ENCODE data around the gene SFSWAP.
"Not testable (repeated sequence)": the region's sequence is repeated elsewhere in the genome, so short reads cannot be mapped to it uniquely, and the experiment has no call there.

Gene SFSWAP

DNA sequence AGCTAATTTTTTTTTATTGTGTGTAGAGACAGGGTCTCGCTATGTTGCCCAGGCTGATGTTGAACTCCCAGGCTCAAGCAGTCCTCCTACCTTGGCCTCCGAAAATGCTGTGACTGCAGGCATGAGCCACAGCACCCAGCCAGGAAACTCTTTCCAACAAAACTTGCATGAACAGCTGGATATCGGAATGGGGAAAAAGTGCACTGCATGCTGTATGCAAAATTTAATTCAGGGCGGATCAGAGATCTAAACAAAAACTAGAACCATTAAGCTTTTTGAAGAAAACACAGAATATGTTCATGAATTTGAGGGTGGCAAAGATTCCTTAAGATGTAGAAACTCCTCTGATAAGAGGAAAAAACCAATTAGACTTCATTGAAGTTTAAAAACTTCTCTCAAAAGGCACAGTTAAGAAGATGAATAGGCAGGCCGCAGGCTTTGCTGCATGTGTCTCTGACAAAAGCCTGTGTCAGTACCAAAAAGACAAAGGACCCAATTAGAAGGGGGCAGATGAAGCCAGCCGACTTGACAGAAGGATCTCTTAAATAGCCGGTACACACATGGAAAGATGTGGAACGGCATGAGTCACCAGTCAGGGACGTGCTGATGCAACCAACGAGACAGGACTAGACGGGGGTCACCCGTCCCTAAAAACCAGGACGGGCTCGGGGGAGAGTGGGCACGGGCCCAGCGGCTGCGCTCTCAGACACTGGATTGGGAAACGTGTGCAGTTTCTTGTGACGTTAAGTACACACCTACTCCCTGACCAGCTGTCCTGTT is 82.5 kb downstream of the SFSWAP start:
- DNase-seq (ENCODE audit: low read depth in 2 of 2) = no peak

DNA sequence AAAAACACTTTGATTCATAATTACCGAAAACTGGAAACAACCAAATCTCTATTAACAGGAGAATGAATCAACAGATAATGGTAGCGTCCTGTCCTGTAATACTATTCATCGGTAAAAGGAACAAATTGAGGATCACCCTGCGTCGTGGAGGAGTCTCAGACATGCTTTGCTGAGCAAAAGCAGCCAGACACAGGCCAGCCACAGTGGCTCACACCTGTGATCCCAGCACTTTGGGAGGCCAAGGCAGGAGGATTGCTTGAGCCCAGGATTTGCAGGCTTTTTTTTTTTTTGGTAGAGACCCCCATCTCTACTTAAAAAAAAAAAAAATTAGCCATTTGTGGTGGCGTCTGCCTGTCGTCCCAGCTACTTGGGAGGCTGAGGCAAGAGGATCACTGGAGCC is 83.2 kb downstream of the SFSWAP start:
- DNase-seq (ENCODE audit: low read depth in 2 of 2) = no peak

DNA sequence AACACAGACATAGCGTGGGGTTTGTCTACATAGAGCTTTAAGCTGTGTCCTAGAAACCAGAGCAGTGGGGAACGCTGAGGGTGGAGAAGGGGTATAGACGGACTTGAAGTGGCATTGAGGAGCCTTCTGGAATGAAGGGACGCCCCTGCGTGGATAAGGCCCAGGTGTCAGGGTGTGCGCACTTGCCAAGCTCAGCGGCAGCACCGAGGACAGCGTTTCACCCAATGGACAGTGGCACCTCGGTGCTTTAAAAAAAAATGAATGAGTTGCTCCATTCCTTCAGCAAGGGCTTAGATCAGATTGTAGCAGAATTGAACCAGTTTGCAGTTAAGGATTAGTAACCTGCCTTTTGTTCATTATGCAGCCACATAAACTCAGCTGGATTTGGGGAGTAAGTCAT is 83.7 kb downstream of the SFSWAP start:
- DNase-seq (ENCODE audit: low read depth in 2 of 2) = no peak

DNA sequence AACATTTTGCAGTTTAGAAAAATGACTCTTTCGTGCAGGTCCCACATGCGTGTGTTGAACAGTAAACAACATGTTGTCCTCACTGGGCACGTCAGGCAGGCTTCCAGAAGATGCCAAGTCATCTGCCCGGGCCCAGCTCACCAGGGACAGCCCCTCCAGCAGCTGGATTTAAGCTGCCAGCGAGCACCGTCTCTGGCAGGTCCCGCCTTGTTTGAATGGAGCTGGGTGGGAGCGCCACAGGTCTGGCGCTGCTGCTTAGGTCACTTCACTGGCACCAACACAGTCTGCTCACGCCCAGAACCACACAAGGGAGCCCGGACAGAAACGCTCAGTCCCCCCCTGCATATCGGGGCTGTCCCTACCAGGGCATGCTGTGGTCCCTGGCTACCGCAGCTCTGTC is 84.2 kb downstream of the SFSWAP start:
- no peak for DNase-seq (ENCODE audit: low read depth in 2 of 2)

DNA sequence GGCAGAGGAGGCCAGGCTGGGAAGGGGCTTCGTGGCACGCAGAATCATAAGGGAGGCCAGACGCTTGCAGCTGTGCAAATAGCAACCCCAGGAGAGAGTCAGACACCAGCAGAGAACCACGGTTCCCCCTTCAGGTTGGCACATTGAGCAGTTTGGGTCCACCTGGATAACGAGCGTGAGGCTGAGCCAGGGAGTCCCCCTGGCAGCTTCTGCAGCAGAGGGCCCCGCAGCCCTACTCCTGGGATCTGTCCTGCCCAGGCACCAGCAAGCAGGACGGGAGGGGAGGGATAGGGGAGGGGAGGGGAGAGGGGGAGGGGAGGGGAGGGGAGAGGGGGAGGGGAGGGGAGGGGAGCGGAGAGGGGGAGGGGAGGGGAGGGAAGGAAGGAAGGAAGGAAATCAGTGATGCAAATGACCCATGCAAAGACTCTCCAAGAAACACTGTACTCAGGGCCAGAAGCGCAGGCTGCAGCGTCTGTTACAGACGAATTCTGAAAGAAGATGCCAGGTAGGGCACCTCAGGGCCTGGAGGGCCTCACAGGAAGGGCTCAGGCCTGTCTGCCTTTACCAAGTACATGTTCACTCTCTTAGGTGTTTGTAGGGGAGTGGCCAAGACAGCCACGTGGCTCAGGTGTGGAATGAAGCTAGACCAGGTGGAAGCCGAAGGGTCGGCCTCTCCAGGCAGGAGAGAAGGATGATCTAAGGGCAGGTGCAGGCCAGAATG is 85.0 kb downstream of the SFSWAP start:
- DNase-seq (ENCODE audit: low read depth in 2 of 2) = no peak

DNA sequence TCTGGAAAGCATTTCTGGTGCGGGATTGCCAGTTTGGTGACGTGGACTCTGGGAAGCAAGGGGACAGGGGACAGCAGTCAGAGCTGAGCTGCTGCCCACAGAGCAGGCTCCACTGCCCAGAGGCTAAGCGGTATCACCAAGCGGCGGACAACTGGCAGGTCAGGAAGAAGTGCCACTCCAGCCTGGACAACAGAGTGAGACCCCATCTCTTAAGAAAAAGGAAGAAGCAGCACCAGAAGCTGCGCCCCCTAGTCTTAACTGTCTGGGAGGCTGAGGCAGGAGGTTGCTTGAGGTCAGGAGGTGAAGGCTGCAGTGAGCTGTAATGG is 85.5 kb downstream of the SFSWAP start:
- no peak for DNase-seq (ENCODE audit: low read depth in 2 of 2)

DNA sequence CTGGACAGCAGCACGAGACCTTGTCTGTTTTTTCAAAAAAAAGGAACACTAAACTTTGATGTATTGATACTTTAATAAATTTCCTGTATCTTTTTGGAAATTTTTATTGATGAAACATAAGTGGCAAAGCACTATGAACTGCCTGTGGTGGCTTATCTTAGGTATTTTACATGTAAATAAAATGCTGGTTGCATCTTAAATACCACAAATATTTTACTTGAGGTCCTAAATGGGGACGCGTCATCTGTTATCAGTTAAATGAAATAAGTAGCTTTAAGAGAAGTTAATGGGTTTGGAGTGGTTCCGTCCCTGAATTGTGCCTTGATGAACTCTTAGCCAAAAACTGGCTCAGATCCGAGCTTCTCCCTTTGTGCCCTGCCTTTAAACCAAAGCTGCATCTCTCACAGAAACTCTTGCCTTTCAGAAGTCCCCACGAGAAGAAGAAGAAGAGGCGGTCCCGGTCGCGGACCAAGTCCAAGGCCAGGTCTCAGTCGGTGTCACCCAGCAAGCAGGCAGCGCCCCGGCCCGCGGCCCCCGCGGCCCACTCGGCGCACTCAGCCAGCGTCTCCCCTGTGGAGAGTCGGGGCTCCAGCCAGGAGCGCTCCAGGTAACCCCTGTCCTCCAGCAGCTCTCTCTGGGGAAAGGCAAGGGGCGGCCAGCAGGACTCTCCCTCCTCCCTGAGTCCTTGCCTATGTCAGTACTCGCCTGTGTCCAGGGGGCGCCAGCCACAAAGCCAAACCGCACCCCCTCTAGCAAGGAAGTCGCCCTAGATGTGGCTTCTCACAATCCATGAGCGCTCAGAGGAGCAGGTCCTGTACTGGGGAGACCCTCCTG is 86.1 kb downstream of the SFSWAP start:
- no peak for DNase-seq (ENCODE audit: low read depth in 2 of 2)

DNA sequence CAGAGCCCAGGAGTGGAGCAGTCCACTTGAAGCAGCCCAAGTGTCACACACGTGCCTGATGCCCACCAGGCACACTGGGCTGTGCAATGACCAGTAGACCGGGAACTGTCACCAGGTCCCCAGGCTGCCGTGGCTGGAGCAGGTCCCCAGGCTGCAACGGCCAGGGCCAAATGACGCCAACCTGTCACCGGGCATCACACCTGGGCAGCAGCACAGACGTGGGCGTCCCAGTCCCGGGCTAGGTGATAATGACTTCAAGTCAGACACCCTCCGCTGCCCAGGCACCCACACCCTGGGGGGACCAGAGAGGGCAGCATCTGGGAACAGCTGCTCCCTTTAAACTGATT is 86.7 kb downstream of the SFSWAP start:
- DNase-seq (ENCODE audit: low read depth in 2 of 2) = no peak

DNA sequence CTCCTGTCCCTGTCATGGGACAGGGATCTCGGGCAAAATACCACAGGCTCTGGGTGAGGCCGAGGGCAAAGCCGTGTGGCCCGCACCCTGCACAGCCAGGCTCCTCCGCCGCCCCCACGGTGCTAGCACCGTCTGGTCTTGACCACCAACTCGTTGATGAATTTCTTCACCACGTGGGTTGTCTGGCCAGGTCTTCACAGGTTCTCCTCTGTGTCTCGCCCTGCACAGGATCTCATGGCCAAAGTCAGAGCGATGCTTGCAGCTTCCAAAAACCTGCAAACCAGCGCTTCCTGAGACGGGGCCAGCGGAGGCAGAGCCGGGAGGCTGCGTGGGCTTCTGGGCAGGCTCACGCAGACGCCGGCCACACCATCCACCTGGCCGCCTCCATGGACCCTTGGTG is 88.3 kb downstream of the SFSWAP start:
- DNase-seq (ENCODE audit: low read depth in 2 of 2) = no peak

DNA sequence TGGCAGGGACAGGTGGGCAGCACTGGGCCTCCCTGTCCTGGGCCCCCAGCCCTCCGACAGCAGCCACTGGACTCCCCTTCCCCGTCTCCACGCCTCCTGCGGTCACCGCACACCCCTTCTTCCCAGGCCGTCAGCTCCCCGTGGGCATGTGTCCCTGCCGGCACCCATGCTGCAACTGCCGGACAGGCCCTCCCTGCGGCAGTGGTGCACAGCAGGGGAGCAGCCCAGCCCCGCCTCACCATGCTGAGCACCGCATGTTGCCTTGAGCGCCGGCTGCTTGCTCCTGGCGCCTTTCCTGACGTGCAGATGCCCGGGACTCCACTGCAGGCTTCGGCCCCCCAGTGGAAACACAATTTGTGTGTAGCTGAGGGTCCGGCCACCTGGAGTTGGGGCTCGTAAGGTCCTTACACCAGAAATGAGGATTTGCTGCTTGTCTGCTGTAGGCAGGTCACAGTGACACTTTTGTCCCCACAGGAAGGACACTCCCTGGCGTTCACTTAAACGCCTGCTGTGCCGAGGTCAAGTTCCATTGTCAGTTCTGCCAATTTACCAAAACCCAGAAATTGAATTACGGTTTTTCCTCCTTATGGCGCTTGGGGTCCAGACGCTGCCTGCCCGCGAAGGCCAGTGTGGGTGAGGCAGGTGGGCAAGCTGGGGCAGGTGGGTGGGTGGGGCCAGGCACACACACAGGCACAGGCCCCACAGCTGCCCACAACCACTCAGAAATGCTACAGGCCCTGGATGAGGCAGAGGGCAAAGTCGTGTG is 89.1 kb downstream of the SFSWAP start:
- no peak for DNase-seq (ENCODE audit: low read depth in 2 of 2)

DNA sequence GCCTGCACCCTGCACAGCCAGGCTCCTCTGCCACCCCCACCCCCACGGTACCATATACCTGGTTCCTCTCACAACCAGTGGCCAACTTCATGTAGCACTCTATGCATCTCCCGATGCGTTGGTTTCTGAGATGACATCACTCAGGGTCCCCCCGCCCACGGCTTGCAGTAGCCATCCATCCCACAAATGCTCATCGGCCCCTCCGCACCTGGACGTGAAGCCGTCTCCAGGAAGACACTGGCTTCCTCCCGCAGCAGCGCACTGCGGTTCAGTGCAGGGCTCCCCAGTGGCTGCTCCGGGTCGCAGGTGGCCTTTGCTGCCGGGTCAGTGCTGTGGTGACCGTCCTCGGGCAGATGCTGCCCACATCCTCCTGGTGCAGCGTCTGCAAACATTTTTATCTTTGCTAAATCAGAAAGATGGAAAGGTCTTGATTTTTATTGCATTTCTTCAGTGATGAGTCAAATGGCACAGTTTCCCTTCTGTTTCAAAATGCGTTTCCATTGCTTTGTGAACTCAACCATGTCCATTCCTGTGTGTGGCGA is 89.8 kb downstream of the SFSWAP start:
- DNase-seq (ENCODE audit: low read depth in 2 of 2) = no peak

DNA sequence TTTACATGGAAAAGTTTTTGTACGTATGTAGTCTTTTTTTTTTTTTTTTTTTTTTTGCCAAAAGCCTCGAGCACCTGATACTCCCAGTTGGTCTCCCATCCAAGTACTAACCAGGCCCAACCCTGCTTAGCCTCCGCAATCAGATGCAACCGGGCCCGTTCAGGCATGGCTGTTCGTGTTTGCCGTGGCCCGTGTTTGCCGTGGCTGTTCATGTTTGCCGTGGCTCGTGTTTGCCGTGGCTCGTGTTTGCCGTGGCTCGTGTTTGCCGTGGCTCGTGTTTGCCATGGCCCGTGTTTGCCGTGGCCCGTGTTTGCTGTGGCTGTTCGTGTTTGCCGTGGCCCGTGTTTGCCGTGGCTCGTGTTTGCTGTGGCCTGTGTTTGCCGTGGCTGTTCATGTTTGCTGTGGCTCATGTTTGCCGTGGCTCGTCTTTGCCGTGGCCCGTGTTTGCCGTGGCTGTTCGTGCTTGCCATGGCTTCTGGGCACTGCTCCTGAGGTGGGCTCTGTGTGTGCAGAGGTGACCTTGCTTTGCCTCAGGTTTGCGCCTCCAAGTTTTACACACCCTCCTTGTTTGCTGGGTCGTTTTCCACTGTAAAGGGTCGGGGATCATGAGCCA is 90.5 kb downstream of the SFSWAP start:
- no peak for DNase-seq (ENCODE audit: low read depth in 2 of 2)

DNA sequence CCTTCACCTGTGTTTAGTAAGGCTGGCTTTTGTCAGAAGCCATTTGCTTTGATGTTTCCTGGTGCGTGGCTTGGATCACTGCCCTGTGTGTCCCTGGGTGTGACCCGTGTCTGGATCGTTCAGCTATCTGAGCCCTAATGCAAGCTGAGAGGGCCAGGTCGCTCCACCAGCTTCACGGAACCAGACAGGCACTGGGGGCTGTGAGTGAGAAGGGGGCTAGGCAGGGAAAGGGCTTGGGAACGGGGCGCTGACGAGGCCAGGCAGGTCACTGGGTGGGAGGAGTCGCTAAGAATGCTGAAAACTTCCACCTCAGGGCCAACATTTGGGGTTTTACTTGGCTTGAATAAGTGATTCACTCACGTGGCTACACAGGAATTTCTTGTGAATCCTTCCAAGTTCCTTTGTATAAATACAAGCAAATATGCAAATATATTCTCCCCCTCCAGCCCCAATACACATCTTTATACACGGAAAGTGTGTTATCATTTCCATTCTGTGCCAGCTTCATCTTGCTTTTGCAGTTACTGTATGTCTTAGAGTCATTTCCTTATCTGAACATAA is 93.2 kb downstream of the SFSWAP start:
- no peak for DNase-seq (ENCODE audit: low read depth in 2 of 2)

DNA sequence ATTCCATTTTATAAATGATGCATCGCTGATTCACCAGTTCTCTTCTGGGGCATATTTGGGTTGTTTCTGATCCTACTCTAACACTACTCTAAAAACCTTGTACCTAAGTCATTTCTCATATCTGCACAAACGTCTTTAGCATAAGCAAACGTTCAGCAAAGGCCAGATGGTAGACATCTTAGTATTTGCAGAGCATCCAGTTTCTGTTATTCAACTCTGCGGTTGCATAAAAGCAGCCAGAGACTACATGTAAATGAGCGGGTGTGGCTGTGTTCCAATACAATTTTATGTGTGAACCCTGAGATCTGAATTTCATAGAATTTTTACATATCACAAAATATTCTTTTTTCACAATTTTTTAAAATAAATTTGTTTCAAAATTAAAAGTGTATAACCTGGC is 94.5 kb downstream of the SFSWAP start:
- DNase-seq (ENCODE audit: low read depth in 2 of 2) = no peak

DNA sequence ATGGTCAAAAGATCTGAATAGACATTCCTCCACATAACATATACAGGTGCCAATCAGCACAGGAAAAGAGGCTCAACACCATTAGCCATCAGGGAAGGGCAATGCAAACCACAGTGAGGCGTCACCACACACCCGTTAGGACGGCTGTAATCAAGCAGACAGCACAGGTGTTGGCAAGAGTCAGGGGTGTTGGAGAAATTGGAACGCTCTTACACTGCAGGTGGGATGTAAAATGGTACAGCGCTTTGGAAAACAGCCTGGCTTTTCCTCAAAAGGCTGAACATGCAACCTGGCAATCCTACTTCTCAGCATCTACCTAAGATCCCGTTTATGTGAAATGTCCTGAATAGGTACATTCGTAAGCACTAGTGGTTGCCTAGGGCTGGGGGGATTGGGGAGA is 95.8 kb downstream of the SFSWAP start:
- no peak for DNase-seq (ENCODE audit: low read depth in 2 of 2)

DNA sequence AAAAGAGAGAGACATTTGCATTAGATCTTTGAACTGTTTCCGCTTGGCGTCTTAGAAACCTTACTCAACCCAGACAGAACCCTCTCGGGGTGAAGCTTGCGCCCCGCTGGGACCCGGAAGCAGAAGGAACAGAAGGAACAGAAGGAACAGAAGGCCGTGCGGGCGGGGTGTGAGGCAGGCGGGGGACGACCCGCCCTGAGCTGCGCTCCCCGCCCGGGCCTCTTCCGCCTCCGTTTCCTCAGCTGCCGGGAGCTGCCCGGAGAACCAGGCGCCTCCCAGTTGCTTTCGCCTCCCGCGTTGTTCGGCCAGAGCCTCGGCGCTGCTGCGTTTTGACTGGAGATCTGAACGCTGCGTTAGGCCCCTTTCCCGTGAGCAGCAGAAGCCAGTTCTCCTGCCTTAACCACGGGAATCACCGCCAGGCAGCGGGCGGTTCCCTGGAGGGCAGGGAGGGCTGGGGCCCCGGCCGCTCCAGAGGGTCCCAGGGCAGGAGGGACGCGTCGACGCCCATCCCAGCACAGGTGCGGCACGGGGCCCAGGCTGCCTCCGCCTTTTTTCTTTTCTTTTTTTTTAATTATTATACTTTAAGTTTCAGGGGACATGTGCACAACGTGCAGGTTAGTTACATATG is 98.0 kb downstream of the SFSWAP start:
- DNase-seq (ENCODE audit: low read depth in 2 of 2) = no peak

DNA sequence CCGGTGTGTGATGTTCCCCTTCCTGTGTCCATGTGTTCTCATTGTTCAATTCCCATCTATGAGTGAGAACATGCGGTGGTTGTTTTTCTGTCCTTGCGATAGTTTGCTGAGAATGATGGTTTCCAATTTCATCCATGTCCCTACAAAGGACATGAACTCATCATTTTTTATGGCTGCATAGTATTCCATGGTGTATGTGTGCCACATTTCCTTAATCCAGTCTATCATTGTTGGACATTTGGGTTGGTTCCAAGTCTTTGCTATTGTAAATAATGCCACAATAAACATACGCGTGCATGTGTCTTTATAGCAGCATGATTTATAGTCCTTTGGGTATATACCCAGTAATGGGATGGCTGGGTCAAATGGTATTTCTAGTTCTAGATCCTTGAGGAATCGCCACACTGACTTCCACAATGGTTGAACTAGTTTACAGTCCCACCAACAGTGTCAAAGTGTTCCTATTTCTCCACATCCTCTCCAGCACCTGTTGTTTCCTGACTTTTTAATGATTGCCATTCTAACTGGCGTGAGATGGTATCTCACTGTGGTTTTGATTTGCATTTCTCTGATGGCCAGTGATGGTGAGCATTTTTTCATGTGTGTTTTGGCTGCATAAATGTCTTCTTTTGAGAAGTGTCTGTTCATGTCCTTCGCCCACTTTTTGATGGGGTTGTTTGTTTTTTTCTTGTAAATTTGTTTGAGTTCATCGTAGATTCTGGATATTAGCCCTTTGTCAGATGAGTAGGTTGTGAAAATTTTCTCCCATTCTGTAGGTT is 98.8 kb downstream of the SFSWAP start:
- not testable (repeated sequence) for DNase-seq (ENCODE audit: low read depth in 2 of 2)

DNA sequence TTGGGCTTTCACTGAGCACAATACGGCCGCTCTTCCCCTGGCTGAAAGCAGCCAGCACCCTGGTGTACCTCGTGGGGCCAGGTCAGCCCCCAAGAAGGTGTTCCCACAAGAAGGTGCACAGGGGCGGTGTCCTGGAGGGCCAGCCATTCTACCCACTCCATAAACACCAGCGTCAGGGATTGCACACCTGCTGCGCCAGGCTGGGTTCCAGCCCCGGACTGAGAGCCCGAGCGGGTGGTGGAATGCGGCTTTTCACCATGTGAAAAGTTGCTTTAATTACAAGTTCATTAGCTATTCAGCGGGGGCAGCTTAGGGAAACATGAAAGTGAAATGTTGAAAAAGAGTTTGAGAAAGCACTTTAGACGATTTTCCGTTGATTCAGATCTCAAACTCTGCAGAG is 99.8 kb downstream of the SFSWAP start:
- no peak for DNase-seq (ENCODE audit: low read depth in 2 of 2)

DNA sequence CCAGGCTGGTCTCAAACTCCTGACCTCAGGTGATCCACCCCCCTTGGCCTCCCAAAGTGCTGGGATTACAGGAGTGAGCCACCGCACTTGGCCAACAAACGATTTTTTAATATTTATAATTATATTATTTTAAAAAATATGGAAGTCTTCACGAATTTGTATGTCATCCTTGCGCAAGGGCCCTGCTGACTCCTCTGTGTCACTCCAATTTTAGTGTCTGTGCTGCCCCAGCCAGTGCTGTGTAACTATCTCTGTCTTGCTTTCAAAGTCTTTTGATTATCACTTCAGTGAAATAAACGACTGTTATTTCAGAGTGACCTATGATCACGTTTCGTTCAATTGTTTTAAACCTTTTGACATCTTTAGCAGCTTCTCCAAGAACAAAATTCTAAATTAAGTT is 104.2 kb downstream of the SFSWAP start:
- DNase-seq (ENCODE audit: low read depth in 2 of 2) = no peak

DNA sequence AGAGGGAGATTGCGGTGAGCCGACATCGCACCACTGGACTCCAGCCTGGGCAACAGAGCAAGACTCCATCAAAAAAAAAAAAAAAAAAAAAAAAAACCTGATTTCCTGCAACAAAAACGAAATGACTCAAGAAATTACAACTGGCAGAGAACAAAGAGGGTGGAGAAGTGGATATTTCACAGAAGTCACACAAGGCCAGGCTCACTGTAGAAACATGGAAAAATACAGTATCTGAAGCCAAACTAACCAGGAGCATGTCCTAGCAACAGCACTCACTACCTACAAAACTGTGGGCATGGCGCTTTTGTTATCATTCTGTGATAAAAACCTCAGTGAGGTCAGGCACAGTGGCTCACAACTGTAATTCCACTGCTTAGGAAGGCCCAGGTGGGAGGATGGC is 105.6 kb downstream of the SFSWAP start:
- no peak for DNase-seq (ENCODE audit: low read depth in 2 of 2)
